K562 (cell line): ENCODE data around the gene AP2A2. TPM values are rescaled to one million over a fixed set of nuclear protein-coding genes. Genes with fewer than 3 reads are reported as not detected.

Experiments used
- ATAC-seq: fragments of 200-7000 bp; cut with Tn5 transposase; 3 replicates; pipeline ENCODE4 v1.9.1; 2020; ENCODE audit warnings: moderate library complexity
- BruUV-seq: library from RNA; stranded (reverse); fragments of 400-500 nt; replicated peaks from 2 replicates; lab custom pipeline; 2021; lab: Mats Ljungman, UMichigan
- CTCF ChIA-PET: fragments of 300-600 bp; formaldehyde crosslinking; extraction: SDS; loops from one replicate; lab custom pipeline; 2021; ENCODE audit warnings: low intra/inter-chr PET ratio; lab: Yijun Ruan, JAX
- POLR2A ChIA-PET: fragments of 300-600, 350-650 bp; sonication (Branson Sonifier 250); formaldehyde crosslinking; extraction: SDS; loops from one replicate; lab custom pipeline; 2021; ENCODE audit warnings: antibody characterized with exemption, inconsistent platforms; lab: Yijun Ruan, JAX
- DNase-seq, 4 experiments: peaks; one replicate each; pipeline versions ENCODE4 v3.0.0 to v3.0.0-alpha.2; 2011 to 2018; ENCODE audit warnings: low spot score in 3 of 4, mixed read lengths in 3 of 4; ENCODE audit errors: extremely low read depth in 1 of 4
- FAIRE-seq: peaks from 2 replicates; lab custom pipeline; 2011; peaks lifted over from hg19 to GRCh38; lab: Jason Lieb, UNC
- H2AFZ ChIP-seq: 2 replicates; pipeline ENCODE4 v1.6.0; 2011; ENCODE audit warnings: low read depth, low read length, control low read depth, inconsistent platforms
- H3K27ac ChIP-seq: fragments of 200-600 bp; 3 replicates; pipeline ENCODE4 v1.8.0; 2011; ENCODE audit warnings: low read depth, mild to moderate bottlenecking, control low read depth, inconsistent platforms, low read length, moderate library complexity, mixed read lengths; ENCODE audit errors: extremely low read depth
- H3K27me3 ChIP-seq, 2 experiments: fragments of 300-600 bp in 1 of 2; 2 replicates in 1 of 2; 3 replicates in 1 of 2; pipeline versions ENCODE4 v1.6.0 to v1.8.0; 2011; ENCODE audit warnings: inconsistent platforms in 2 of 2, low read length in 2 of 2, mild to moderate bottlenecking in 1 of 2, mixed read lengths in 1 of 2, moderate library complexity in 1 of 2; ENCODE audit not compliant: control insufficient read depth in 2 of 2, insufficient read depth in 2 of 2
- H3K36me3 ChIP-seq: fragments of 300-600 bp; 3 replicates; pipeline ENCODE4 v1.8.0; 2011; ENCODE audit warnings: mild to moderate bottlenecking, low read length, inconsistent platforms; ENCODE audit not compliant: control insufficient read depth, insufficient read depth
- H3K4me1 ChIP-seq, 2 experiments: fragments of 200-600 bp in 1 of 2; replicated peaks in 1 of 2; 2 replicates in 1 of 2; 3 replicates in 1 of 2; pipeline versions ENCODE4 v1.5.1 to v1.8.0; 2011; ENCODE audit warnings: inconsistent platforms in 2 of 2, low read length in 2 of 2, mild to moderate bottlenecking in 1 of 2, mixed read lengths in 1 of 2, moderate library complexity in 1 of 2; ENCODE audit not compliant: control insufficient read depth in 2 of 2, insufficient read depth in 2 of 2
- H3K4me2 ChIP-seq: 2 replicates; pipeline ENCODE4 v1.6.1; 2011; ENCODE audit warnings: low read length, control low read depth, inconsistent platforms, mixed read lengths; ENCODE audit not compliant: insufficient read depth
- H3K4me3 ChIP-seq: fragments of 200-600 bp; sonication (generic), shearing (Covaris generic); 2 replicates; pipeline ENCODE4 v1.5.1; 2016; ENCODE audit warnings: control low read depth, inconsistent platforms
- H3K79me2 ChIP-seq: fragments of 200-600 bp; 3 replicates; pipeline ENCODE4 v1.8.0; 2011; ENCODE audit warnings: low read length, inconsistent platforms; ENCODE audit not compliant: control insufficient read depth, insufficient read depth
- H3K9ac ChIP-seq, 2 experiments: 2 replicates each; pipeline versions ENCODE4 v1.6.0 to v1.6.1; 2011; ENCODE audit warnings: low read depth in 2 of 2, low read length in 2 of 2, control low read depth in 1 of 2, inconsistent platforms in 1 of 2, mild to moderate bottlenecking in 1 of 2, mixed read lengths in 1 of 2; ENCODE audit not compliant: insufficient read depth in 1 of 2
- H3K9me1 ChIP-seq: one replicate; pipeline ENCODE4 v1.6.0; 2011; ENCODE audit warnings: inconsistent platforms, mild to moderate bottlenecking, low read length, moderate library complexity; ENCODE audit not compliant: control insufficient read depth, insufficient read depth
- H3K9me3 ChIP-seq: replicated peaks from 2 replicates; pipeline ENCODE4 v1.5.1; 2011; ENCODE audit warnings: low read depth, low read length, inconsistent platforms; ENCODE audit not compliant: control insufficient read depth, insufficient read depth
- H4K20me1 ChIP-seq: replicated peaks from 2 replicates; pipeline ENCODE4 v1.6.1; 2011; ENCODE audit warnings: low read length, inconsistent platforms, mixed read lengths; ENCODE audit not compliant: control insufficient read depth, insufficient read depth
- ATF6 ChIP-seq: sonication (generic); formaldehyde crosslinking; IDR thresholded peaks from 2 replicates; pipeline ENCODE4 v1.4.0; 2020; ENCODE audit warnings: mild to moderate bottlenecking, missing genetic modification reagents
- PCBP1 ChIP-seq: fragments of 200-400 bp; formaldehyde crosslinking; IDR thresholded peaks from 2 replicates; pipeline ENCODE4 v1.6.1; 2018; ENCODE audit warnings: mild to moderate bottlenecking, low read depth, low read length; ENCODE audit not compliant: poor library complexity, severe bottlenecking
- WGBS: fragments of 100-300 bp; shearing (Covaris generic); methylation state at CpG from one replicate; pipeline ENCODE4 v1.1.6; 2016; ENCODE audit warnings: low coverage, mixed read lengths; ENCODE audit not compliant: insufficient coverage; ENCODE audit errors: missing lambda C conversion rate; 5-methylcytosine and 5-hydroxymethylcytosine counted together
- in situ Hi-C: fragments of 300-500 bp; cut with MboI; formaldehyde crosslinking; loops from 4 replicates; pipeline ENCODE4 v1.15.0; 2018; ENCODE audit warnings: inconsistent platforms, mixed read lengths
- intact Hi-C: fragments of 100-400 bp; cut with micrococcal nuclease; formaldehyde crosslinking; loops from 2 replicates; pipeline ENCODE4 v1.14.2; 2022
- polyA plus RNA-seq, 8 experiments: library from polyadenylated mRNA; depleted of rRNA in 4 of 8; stranded (reverse) in 5 of 8; unstranded in 3 of 8; fragments of >200 nt; fragmentation: Nextera tagmentation in 2 of 8; fragmentation: Illumina TruSeq in 1 of 8; extraction: Ambion mirVana in 2 of 8; extraction: Trizol in 1 of 8; gene quantifications; 2 replicates each; pipeline versions ENCODE4 v1.2.1 to v1.2.3, GENCODE V29; 2011 to 2014; ENCODE audit warnings: inconsistent platforms in 1 of 8, missing spikeins in 1 of 8
- total RNA-seq, 7 experiments: library from RNA; depleted of rRNA in 6 of 7; stranded (reverse); fragments of >200 nt in 6 of 7; fragmentation: Illumina TruSeq in 2 of 7; extraction: Trizol in 2 of 7; gene quantifications; 2 replicates each; pipeline versions ENCODE4 v1.2.1 to v1.2.3, GENCODE V29; 2011 to 2021; ENCODE audit warnings: low replicate concordance in 1 of 7

Gene AP2A2
- total and polyA plus RNA-seq, 9 of the 15 experiments (the other 6 are each of a cell fraction or from before 2014, with no cell fraction given): 0.69 to 41.7 (median 15.2) TPM

GRCh38 chr11:1036303-1036923 lies 110.7 kb downstream of the AP2A2 start, which contains the start of gene MUC6:
MUC6 (minus strand) TSS chr11:1036718; CDS start chr11:1036655, 63 bp downstream.
- Histone ChIP-seq H3K4me2 (no peak within 1 kb of the TSS), H3K9me3 (no peaks in the 10 kb centered on the region), H3K9me1 (no peaks in the 10 kb centered on the region), H3K36me3 (no peaks in the 10 kb centered on the region), H4K20me1 (peaks cover 19% of the 10 kb centered on the region; the same call in 1 of the 2 replicates), H2AFZ (no peak within 1 kb of the TSS), H3K9ac (no peak within 1 kb of the TSS), H3K4me3 (no peak within 1 kb of the TSS), H3K4me1 (peaks cover 0 to 67% of the 10 kb centered on the region in 2 experiments; a peak in 2 of 5 replicates), H3K27ac (no peak within 1 kb of the TSS), H3K27me3 (peaks cover 9 to 53% of the 10 kb centered on the region in 2 experiments; a peak in 4 of 5 replicates), H3K79me2 (no peaks in the 10 kb centered on the region)
- ChIA-PET POLR2A (no interaction called here), CTCF (no interaction called here)
- WGBS: 3% methylated on average over 33 of the region's 42 CpGs
- BruUV-seq: no TSS peak
- ATAC-seq (peak; percentile 63), DNase-seq (peak in 1 of 4 experiments; percentile 18), FAIRE-seq (no peak)
- intact Hi-C loops (no loop called here), in situ Hi-C loops (no loop called here)
- peak; percentile 23 for TF ChIP-seq PCBP1
- TF ChIP-seq ATF6 (CRISPR knock-in tag): no peak
